Embryonic facial prominence (tissue), 1 donor: Measurements from ENCODE around the gene CARMIL1.
A peak's percentile ranks its signal among the peaks of the same experiment; 100 is the strongest.

ENCODE experiments used
- DNase-seq: peaks from one replicate; pipeline ENCODE4 v3.0.0-alpha.2; 2016; ENCODE audit errors: extremely low spot score

Gene CARMIL1

GRCh38 chr6:25336996-25337395 lies 57.8 kb downstream of the CARMIL1 start:
- no peak for DNase-seq

GRCh38 chr6:25337431-25337830 lies 58.3 kb downstream of the CARMIL1 start:
- DNase-seq, result no peak

- no peak for DNase-seq
Measured at GRCh38 chr6:25340431-25341202, 61.4 kb downstream of the CARMIL1 start.

GRCh38 chr6:25341203-25341552 lies 62.0 kb downstream of the CARMIL1 start:
- no peak for DNase-seq

GRCh38 chr6:25341923-25342619 lies 62.9 kb downstream of the CARMIL1 start:
- DNase-seq, result no peak

- peak; percentile 42 for DNase-seq
Measured at GRCh38 chr6:25342802-25343201, 63.6 kb downstream of the CARMIL1 start.

GRCh38 chr6:25343984-25344383 lies 64.8 kb downstream of the CARMIL1 start:
- DNase-seq, result no peak

GRCh38 chr6:25344827-25345226 lies 65.7 kb downstream of the CARMIL1 start:
- no peak for DNase-seq

- no peak for DNase-seq
Measured at GRCh38 chr6:25346064-25346463, 66.9 kb downstream of the CARMIL1 start.

- no peak for DNase-seq
Measured at GRCh38 chr6:25350573-25350972, 71.4 kb downstream of the CARMIL1 start.

GRCh38 chr6:25351485-25351884 lies 72.3 kb downstream of the CARMIL1 start:
- no peak for DNase-seq

GRCh38 chr6:25352285-25352684 lies 73.1 kb downstream of the CARMIL1 start:
- DNase-seq, result no peak

GRCh38 chr6:25354078-25354932 lies 75.1 kb downstream of the CARMIL1 start:
- DNase-seq, result no peak

- no peak for DNase-seq
Measured at GRCh38 chr6:25359191-25359861, 80.2 kb downstream of the CARMIL1 start.

GRCh38 chr6:25359891-25360290 lies 80.7 kb downstream of the CARMIL1 start:
- no peak for DNase-seq

GRCh38 chr6:25360621-25361020 lies 81.4 kb downstream of the CARMIL1 start:
- DNase-seq, result no peak

- DNase-seq, result no peak
Measured at GRCh38 chr6:25363427-25363826, 84.3 kb downstream of the CARMIL1 start.

GRCh38 chr6:25365154-25365553 lies 86.0 kb downstream of the CARMIL1 start:
- no peak for DNase-seq

- no peak for DNase-seq
Measured at GRCh38 chr6:25366903-25367545, 87.8 kb downstream of the CARMIL1 start.

GRCh38 chr6:25369036-25369432 lies 89.9 kb downstream of the CARMIL1 start:
- DNase-seq, result no peak

- DNase-seq, result no peak
Measured at GRCh38 chr6:25369433-25370177, 90.4 kb downstream of the CARMIL1 start.
